Fibroblast of pulmonary artery (primary cell): ENCODE results near the gene SPEF1.
A peak's percentile ranks its signal among the peaks of the same experiment; 100 is the strongest.

ENCODE experiments used
- DNase-seq: peaks from one replicate; pipeline ENCODE4 v3.0.0-alpha.2; 2010; ENCODE audit warnings: low read depth
- H3K4me3 ChIP-seq: replicated peaks from 2 replicates; pipeline ENCODE4 v1.5.1; 2011; ENCODE audit warnings: low read depth, mild to moderate bottlenecking, control low read depth, low read length, moderate library complexity
- TF ChIP-seq, protein P1 (sequence below): IDR thresholded peaks from 2 replicates; pipeline ENCODE4 v1.5.1; 2011; ENCODE audit warnings: mild to moderate bottlenecking, control low read depth, low read length, inconsistent platforms; ENCODE audit errors: missing control alignments

SPEF1 gene

DNA sequence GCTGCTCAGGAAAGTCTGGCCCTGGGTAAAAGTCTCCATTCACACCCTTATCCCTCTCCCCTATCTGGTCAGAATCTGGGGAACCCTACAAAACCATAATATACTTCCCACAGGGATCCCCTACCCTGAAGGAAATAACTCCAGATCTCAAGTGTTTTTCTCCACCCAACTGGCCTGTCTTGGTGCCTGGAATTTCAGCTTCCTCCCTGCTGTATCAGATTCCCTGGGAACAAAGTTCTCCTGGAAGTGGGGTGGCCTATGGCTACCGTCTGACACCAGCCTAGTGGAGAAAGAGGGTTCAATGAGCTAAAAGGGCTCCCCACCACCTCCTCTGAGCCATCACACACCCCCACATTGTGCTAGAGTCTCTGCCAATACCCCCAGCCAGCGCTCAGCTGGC, 33.8 kb downstream of the SPEF1 start:
- no peak for DNase-seq
- no peak overlapping the region for H3K4me3 ChIP-seq
- TF ChIP-seq, protein P1, sequence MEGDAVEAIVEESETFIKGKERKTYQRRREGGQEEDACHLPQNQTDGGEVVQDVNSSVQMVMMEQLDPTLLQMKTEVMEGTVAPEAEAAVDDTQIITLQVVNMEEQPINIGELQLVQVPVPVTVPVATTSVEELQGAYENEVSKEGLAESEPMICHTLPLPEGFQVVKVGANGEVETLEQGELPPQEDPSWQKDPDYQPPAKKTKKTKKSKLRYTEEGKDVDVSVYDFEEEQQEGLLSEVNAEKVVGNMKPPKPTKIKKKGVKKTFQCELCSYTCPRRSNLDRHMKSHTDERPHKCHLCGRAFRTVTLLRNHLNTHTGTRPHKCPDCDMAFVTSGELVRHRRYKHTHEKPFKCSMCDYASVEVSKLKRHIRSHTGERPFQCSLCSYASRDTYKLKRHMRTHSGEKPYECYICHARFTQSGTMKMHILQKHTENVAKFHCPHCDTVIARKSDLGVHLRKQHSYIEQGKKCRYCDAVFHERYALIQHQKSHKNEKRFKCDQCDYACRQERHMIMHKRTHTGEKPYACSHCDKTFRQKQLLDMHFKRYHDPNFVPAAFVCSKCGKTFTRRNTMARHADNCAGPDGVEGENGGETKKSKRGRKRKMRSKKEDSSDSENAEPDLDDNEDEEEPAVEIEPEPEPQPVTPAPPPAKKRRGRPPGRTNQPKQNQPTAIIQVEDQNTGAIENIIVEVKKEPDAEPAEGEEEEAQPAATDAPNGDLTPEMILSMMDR: no peak

DNA sequence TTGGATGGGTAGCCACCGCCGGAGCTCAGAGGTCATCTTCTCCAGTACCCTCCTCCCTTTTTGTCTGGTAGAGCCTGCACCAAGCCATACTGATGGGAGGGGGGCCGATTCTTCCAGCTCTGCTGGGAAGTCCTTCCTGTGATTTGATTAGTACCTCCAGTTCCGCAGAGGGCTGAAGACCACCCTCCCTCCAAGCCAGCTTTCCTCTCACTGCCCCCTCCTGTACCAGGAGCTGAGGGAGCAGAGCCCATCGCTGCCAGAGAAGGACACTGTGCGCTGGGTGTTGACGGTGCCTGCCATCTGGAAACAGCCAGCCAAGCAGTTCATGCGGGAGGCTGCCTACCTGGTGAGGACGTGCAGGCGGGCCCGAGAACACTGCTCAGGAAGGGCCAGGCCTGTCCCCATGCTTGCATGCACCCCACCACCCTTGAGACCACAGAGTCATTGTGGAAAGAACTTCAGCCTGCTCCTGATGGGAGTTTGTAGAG, 35.5 kb downstream of the SPEF1 start:
- DNase-seq: no peak

DNA sequence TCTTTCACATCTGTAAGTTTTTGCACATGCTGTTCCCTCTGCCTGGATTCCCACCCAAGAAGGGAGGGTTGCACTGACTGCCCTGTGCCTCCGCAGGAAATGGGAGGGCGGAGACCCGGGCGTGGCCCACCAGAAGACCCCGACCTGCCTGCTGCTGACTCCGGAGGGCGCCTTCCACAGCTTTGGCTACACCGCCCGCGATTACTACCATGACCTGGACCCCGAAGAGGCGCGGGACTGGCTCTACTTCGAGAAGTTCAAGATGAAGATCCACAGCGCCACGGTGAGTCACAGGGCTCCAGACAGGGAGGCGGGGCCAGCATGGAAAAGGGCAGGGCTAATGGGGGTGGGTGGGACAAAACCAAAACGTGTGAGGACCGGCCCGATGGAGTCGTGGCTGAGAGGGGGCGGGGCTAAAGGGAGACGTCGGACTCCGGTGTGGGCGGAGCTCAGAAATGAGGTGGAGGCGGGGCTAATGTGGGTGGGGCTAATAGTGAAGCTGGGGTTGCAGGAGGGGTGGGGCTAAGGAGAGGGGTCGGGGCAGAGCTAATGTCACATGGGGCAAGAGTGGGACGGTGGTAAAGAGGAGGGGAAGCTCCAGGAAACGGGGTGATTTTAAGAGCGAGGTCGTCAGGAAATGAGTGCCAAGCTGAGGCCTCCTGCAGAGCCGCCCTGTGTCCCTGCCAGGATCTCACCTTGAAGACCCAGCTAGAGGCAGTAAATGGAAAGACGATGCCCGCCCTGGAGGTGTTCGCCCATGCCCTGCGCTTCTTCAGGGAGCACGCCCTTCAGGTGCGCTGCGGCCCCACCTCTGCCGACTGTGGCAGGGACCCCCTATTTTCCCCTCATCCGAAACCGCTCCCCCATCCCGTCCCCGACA, 36.2 kb downstream of the SPEF1 start:
- H3K4me3 ChIP-seq: no peak overlapping the region
- DNase-seq: peak; percentile 21
- TF ChIP-seq, protein P1: no peak

More for the DNA sequence above, 35.5 kb downstream of the SPEF1 start:
- TF ChIP-seq, protein P1: no peak
- H3K4me3 ChIP-seq: no peak overlapping the region

DNA sequence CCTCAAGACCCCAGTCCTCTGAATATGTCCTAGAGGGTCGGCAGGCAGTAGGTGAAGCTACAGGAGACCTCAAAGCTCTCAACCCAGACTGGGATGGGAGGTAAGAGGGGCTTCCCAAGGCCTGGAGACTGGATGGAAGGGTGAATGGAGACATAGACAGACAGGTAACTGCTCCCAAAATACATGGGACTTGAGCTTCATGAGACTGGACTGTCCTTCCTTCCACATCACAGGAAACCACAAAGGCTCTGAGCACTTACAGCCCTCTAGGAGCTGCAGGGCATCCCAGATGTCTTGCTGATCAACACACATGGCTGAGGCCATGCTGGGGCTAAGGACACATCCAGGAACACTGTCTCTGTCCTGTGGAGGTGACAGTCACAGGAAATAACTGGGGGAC, 37.2 kb downstream of the SPEF1 start:
- TF ChIP-seq, protein P1: no peak
- no peak overlapping the region for H3K4me3 ChIP-seq
- no peak for DNase-seq

DNA sequence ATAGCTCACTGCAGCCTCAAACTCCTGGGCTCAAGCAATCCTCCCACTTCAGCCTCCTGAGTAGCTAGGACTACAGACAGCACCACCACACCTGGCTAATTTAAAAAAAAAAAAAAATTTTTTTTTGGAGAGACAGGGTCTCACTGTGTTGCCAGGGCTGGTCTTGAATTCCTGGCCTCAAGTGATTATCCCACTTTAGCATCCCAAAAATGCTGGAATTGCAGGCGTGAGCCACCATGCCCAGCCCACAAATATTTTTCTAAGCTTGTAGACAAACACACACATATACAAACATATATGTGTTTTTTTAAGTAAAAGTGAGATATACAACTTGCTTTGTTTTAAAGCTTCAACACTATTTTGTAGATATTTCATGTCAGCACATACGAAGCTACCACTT, 38.0 kb downstream of the SPEF1 start:
- H3K4me3 ChIP-seq: no peak overlapping the region
- DNase-seq: no peak
- TF ChIP-seq, protein P1: no peak

DNA sequence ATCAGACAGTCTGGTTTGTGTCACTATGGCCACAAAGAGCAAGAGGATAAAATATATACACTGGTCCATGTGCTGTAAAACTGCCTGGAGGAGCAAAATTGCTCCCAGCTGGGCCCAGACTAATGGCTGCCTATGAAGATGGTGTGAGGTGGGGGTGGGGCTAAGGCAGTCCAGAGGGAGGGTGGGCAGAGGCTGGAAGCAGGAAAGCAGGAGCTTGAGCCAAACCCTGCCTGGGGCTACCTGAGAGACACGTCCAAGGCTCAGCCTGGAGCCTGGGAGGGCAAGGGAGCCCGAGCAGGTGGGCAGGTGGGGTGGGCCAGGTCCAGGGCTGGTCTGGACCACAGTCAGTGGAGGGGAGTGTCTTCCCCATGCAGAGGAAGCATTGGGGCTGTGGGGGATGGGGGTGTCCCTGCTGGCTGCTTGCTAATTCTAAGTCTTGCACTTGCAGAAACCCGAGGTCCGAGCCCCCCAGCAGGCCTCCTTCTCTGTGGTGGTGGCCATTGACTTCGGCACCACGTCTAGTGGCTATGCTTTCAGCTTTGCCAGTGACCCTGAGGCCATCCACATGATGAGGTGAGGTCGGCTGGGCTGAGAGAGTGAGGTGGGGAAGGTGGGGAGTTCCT, 39.3 kb downstream of the SPEF1 start:
- TF ChIP-seq, protein P1: no peak
- no peak overlapping the region for H3K4me3 ChIP-seq
- no peak for DNase-seq
